HG03045 (cell line): Measurements from ENCODE around the gene MAPK13.
"Not testable (repeated sequence)": the region's sequence is repeated elsewhere in the genome, so short reads cannot be mapped to it uniquely, and the experiment has no call there.

ENCODE experiments used
- ATAC-seq: cut with Tn5 transposase; IDR thresholded peaks from one replicate; pipeline ENCODE4 v1.9.1; 2021; ENCODE audit warnings: mild to moderate bottlenecking, moderate library complexity; ENCODE audit not compliant: unreplicated experiment

Gene MAPK13

GRCh38 chr6:36129941-36130666 is at the start of gene MAPK13:
MAPK13 (plus strand) TSS chr6:36130513; CDS start chr6:36130583, 70 bp downstream.
- ATAC-seq, result peak; percentile 20

GRCh38 chr6:36082318-36082717 is 48.0 kb upstream of the MAPK13 start:
- ATAC-seq, result no peak

GRCh38 chr6:36083446-36083845 is 46.9 kb upstream of the MAPK13 start:
- no peak for ATAC-seq

- not testable (repeated sequence) for ATAC-seq
Observed at GRCh38 chr6:36088204-36088603, 42.1 kb upstream of the MAPK13 start.

GRCh38 chr6:36089048-36089447 is 41.3 kb upstream of the MAPK13 start:
- no peak for ATAC-seq

- no peak for ATAC-seq
Observed at GRCh38 chr6:36094238-36094637, 36.1 kb upstream of the MAPK13 start.

- no peak for ATAC-seq
Observed at GRCh38 chr6:36094753-36095496, 35.4 kb upstream of the MAPK13 start.

- ATAC-seq, result no peak
Observed at GRCh38 chr6:36095497-36096391, 34.6 kb upstream of the MAPK13 start.

- no peak for ATAC-seq
Observed at GRCh38 chr6:36098253-36098919, 31.9 kb upstream of the MAPK13 start.

- no peak for ATAC-seq
Observed at GRCh38 chr6:36098920-36099647, 31.2 kb upstream of the MAPK13 start.

- no peak for ATAC-seq
Observed at GRCh38 chr6:36099869-36100483, 30.3 kb upstream of the MAPK13 start.

- ATAC-seq, result no peak
Observed at GRCh38 chr6:36101691-36102090, 28.6 kb upstream of the MAPK13 start.

GRCh38 chr6:36102853-36103252 is 27.5 kb upstream of the MAPK13 start:
- no peak for ATAC-seq

GRCh38 chr6:36104836-36105235 is 25.5 kb upstream of the MAPK13 start:
- no peak for ATAC-seq

- ATAC-seq, result no peak
Observed at GRCh38 chr6:36109092-36109491, 21.2 kb upstream of the MAPK13 start.

GRCh38 chr6:36110050-36110449 is 20.3 kb upstream of the MAPK13 start:
- no peak for ATAC-seq

- no peak for ATAC-seq
Observed at GRCh38 chr6:36110863-36111262, 19.4 kb upstream of the MAPK13 start.

- ATAC-seq, result no peak
Observed at GRCh38 chr6:36111526-36111925, 18.8 kb upstream of the MAPK13 start.

- ATAC-seq, result no peak
Observed at GRCh38 chr6:36113049-36113448, 17.3 kb upstream of the MAPK13 start.

- no peak for ATAC-seq
Observed at GRCh38 chr6:36113703-36114102, 16.6 kb upstream of the MAPK13 start.
